HL-60 (cell line): ENCODE measurements around the gene SLC30A10.

Source experiments
- CTCF ChIP-seq: IDR thresholded peaks from one replicate; pipeline ENCODE4 v1.5.1; 2011; ENCODE audit warnings: low read length, control low read depth, inconsistent platforms; ENCODE audit not compliant: insufficient read depth
- GABPA ChIP-seq: IDR thresholded peaks from 2 replicates; pipeline ENCODE4 v1.6.1; 2012; ENCODE audit warnings: low read depth
- POLR2AphosphoS5 ChIP-seq: IDR thresholded peaks from 2 replicates; pipeline ENCODE4 v1.6.1; 2012; ENCODE audit warnings: low read depth
- REST ChIP-seq: IDR thresholded peaks from 2 replicates; pipeline ENCODE4 v1.6.1; 2012; ENCODE audit warnings: low read depth; ENCODE audit not compliant: insufficient replicate concordance
- SPI1 ChIP-seq: IDR thresholded peaks from 2 replicates; pipeline ENCODE4 v1.6.1; 2012; ENCODE audit warnings: low read depth, mild to moderate bottlenecking, borderline replicate concordance

- TF ChIP-seq POLR2AphosphoS5 = no peak
- no peak for TF ChIP-seq CTCF
- no peak for TF ChIP-seq GABPA
- no peak for TF ChIP-seq REST
- TF ChIP-seq SPI1 = no peak
Observed at GRCh38 chr1:219875860-219876259, 52.5 kb downstream of the SLC30A10 start.
